GM23338 (cell line): ENCODE results near the gene NFIA.

Experiments
- CREB1 ChIP-seq: fragments of 250-450 bp; sonication (Bioruptor Pico); IDR thresholded peaks from 2 replicates; pipeline ENCODE4 v1.5.0; 2020; ENCODE audit warnings: low read depth, mild to moderate bottlenecking, moderate library complexity
- CTCF ChIP-seq, 2 experiments: fragments of 200-600 bp in 1 of 2; sonication (generic) in 1 of 2; conservative IDR thresholded peaks; 2 replicates each; pipeline versions ENCODE4 v1.5.1 to v1.6.1; 2016 to 2017; ENCODE audit warnings: antibody characterized with exemption in 2 of 2, low read depth in 2 of 2, mild to moderate bottlenecking in 2 of 2, moderate library complexity in 1 of 2
- EZH2 ChIP-seq: fragments of 200-600 bp; sonication (generic); IDR thresholded peaks from one replicate; pipeline ENCODE4 v1.8.0; 2017; ENCODE audit warnings: antibody characterized with exemption, mild to moderate bottlenecking, low read depth; ENCODE audit not compliant: unreplicated experiment
- JUNB ChIP-seq: IDR thresholded peaks from one replicate; pipeline ENCODE4 v1.6.1; 2016; ENCODE audit warnings: antibody characterized with exemption; ENCODE audit not compliant: unreplicated experiment
- POLR2AphosphoS5 ChIP-seq: IDR thresholded peaks from 2 replicates; pipeline ENCODE4 v1.6.1; 2016; ENCODE audit warnings: antibody characterized with exemption, low read depth
- REST ChIP-seq: IDR thresholded peaks from one replicate; pipeline ENCODE4 v1.6.1; 2018; ENCODE audit warnings: antibody characterized with exemption; ENCODE audit not compliant: unreplicated experiment

GRCh38 chr1:61042466-61043009 lies 39.8 kb upstream of the NFIA start:
- no peak for TF ChIP-seq POLR2AphosphoS5
- no peak for TF ChIP-seq CTCF (conservative IDR thresholded peaks at IDR 0.05; ENCODE audit: low read depth in 2 of 2)
- no peak for TF ChIP-seq JUNB
- no peak for TF ChIP-seq EZH2
- TF ChIP-seq CREB1 (CRISPR knock-in tag), result no peak
- no peak for TF ChIP-seq REST
